HUES6 (cell line): ENCODE data around the gene C14orf39.
"Not testable (repeated sequence)": the region's sequence is repeated elsewhere in the genome, so short reads cannot be mapped to it uniquely, and the experiment has no call there.

Experiments
- H3K27ac ChIP-seq: 2 replicates; pipeline ENCODE4 v1.7.0; 2013; ENCODE audit warnings: low read depth, mild to moderate bottlenecking, low read length, inconsistent platforms
- H3K27me3 ChIP-seq: 2 replicates; pipeline ENCODE4 v1.6.1; 2013; ENCODE audit warnings: low read length; ENCODE audit not compliant: control insufficient read depth, insufficient read depth
- H3K36me3 ChIP-seq: 2 replicates; pipeline ENCODE4 v1.6.1; 2013; ENCODE audit warnings: low read length; ENCODE audit not compliant: control insufficient read depth, insufficient read depth
- H3K4me1 ChIP-seq: 2 replicates; pipeline ENCODE4 v1.6.1; 2013; ENCODE audit warnings: low read length; ENCODE audit not compliant: control insufficient read depth, insufficient read depth
- H3K4me3 ChIP-seq: 2 replicates; pipeline ENCODE4 v1.5.1; 2013; ENCODE audit warnings: low read depth, low read length
- H3K9ac ChIP-seq: one replicate; pipeline ENCODE4 v1.6.1; 2013; ENCODE audit warnings: mild to moderate bottlenecking, low read length
- H3K9me3 ChIP-seq: 2 replicates; pipeline ENCODE4 v1.6.1; 2013; ENCODE audit warnings: low read depth, low read length; ENCODE audit not compliant: control insufficient read depth, insufficient read depth

C14orf39 gene

DNA sequence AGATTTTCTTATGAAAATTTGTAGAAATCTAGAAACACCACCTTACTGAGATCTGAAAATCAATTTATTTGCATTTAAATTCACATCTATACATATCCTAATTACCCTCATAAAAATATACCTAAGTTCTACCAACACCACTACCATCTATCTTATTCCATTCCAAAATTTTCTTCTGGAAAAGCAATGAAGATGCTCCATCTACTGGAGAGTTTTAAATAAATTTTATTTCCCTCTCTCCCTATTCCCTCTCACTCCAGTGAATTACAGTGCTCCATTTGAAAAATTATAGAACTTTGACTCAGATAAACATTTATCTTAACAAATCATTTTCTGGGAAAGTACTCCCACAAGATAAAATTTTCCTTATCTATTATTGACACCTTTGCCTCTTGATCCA lies 2.3 kb upstream of the C14orf39 start:
- Histone ChIP-seq H3K27me3 (peaks cover 59% of the 10 kb centered on the region), H3K36me3 (no peaks in the 10 kb centered on the region), H3K27ac (no peak overlapping the region), H3K4me1 (no peaks in the 10 kb centered on the region), H3K4me3 (no peak overlapping the region), H3K9ac (no peak overlapping the region), H3K9me3 (no peaks in the 10 kb centered on the region)

DNA sequence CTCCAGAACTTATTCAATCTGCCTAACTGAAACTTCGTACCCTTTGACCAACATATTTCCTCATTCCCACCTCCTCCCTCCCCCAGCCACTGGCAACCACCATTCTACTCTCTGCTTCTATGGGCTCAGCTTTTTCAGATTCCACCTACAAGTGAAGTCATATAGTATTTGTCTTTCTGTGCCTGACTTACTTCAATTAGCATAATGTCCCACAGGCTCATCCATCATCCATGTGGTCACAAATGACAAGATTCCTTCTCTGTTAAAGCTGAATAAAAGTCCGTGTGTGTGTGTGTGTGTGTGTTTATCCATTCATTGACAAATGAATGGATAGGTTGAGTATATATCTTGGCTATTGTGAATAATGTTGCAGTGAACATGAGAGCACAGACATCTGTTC lies 1.3 kb upstream of the C14orf39 start:
- no peak overlapping the region for H3K27ac ChIP-seq
- no peak overlapping the region for H3K4me3 ChIP-seq
- peaks cover 59% of the 10 kb centered on the region for H3K27me3 ChIP-seq
- no peaks in the 10 kb centered on the region for H3K36me3 ChIP-seq
- no peaks in the 10 kb centered on the region for H3K4me1 ChIP-seq
- no peaks in the 10 kb centered on the region for H3K9me3 ChIP-seq
- no peak overlapping the region for H3K9ac ChIP-seq

DNA sequence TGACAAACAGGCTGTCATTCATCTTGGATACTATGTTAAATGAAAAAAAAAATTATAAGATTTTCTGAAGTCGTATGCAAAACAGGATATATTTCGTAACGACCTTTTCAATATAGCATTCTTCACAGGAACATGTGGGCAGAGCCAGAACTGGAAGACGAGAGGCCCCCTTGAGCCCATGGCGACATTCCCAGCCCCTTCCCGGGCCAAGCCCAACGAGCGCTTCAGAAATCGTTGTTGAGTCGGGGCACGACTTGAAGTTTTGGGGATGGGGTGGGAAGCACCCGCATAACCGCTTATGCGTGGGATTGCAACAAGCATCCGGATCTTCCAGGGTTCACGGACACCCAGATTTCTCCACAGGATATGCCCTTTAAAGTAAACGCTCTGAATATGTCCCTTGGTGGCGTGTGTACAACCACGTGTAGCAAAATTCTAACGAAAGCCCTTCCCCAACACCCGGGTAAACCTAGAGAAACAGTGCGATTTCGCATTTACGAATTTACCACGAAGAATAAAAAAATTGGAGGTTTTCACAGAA lies 736 bp downstream of the C14orf39 start:
- Histone ChIP-seq H3K4me3 (peak overlapping the region; percentile 88), H3K27me3 (peaks cover 53% of the 10 kb centered on the region), H3K4me1 (no peaks in the 10 kb centered on the region), H3K9me3 (peaks cover 5% of the 10 kb centered on the region; the same call in 1 of the 2 replicates), H3K36me3 (no peaks in the 10 kb centered on the region), H3K27ac (no peak overlapping the region), H3K9ac (peak overlapping the region; percentile 66)

GRCh38 chr14:60482743-60483142 lies 3.1 kb downstream of the C14orf39 start:
- peaks cover 33% of the 10 kb centered on the region for H3K27me3 ChIP-seq
- H3K9ac ChIP-seq = no peak overlapping the region
- no peaks in the 10 kb centered on the region for H3K36me3 ChIP-seq
- no peak overlapping the region for H3K4me3 ChIP-seq
- H3K9me3 ChIP-seq = peaks cover 5% of the 10 kb centered on the region; the same call in 1 of the 2 replicates
- no peaks in the 10 kb centered on the region for H3K4me1 ChIP-seq
- no peak overlapping the region for H3K27ac ChIP-seq

DNA sequence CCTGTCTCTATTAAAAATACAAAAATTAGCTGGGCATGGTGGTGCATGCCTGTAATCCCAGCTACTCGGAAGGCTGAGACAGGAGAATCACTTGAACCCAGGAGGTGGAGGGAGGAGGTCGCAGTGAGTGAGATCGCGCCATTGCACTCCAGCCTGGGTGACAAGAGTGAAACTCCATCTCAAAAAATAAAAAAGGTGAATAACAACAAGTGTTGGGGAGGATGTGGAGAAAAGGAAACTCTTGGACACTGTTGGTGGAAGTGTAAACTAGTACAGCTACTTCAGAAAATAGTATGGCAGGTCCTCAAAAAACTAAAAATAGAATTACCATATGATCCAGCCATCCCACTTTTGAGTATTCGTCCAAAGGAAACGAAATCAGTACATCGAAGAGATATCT lies 5.6 kb downstream of the C14orf39 start:
- H3K27ac ChIP-seq, H3K9me3 ChIP-seq, H3K36me3 ChIP-seq, H3K4me1 ChIP-seq, H3K27me3 ChIP-seq, H3K9ac ChIP-seq, H3K4me3 ChIP-seq: not testable (repeated sequence)

DNA sequence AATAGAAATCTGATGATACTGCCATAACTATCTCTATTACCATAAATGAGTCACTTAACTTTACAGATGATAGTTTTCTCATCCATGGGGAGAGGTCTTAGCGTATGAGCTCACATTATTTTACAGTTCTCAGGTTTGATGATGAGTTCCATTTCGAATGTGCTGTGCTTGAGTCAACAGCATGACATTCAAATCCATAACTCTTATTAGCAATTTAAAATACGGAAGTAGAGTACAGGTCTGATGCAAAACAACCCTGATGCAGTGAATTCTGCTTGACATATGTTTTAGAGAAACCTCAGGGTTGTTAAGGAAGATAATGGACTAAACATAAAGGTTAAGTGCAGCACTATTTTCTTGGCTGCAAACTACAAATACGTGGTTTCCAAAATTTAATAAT lies 30.0 kb downstream of the C14orf39 start:
- no peaks in the 10 kb centered on the region for H3K4me1 ChIP-seq
- no peak overlapping the region for H3K27ac ChIP-seq
- H3K9ac ChIP-seq = no peak overlapping the region
- H3K36me3 ChIP-seq = no peaks in the 10 kb centered on the region
- H3K27me3 ChIP-seq = no peaks in the 10 kb centered on the region
- no peak overlapping the region for H3K4me3 ChIP-seq
- H3K9me3 ChIP-seq = no peaks in the 10 kb centered on the region

GRCh38 chr14:60430276-60430675 lies 55.6 kb downstream of the C14orf39 start:
- no peak overlapping the region for H3K9ac ChIP-seq
- H3K4me1 ChIP-seq = no peaks in the 10 kb centered on the region
- H3K9me3 ChIP-seq = peaks cover 15% of the 10 kb centered on the region
- H3K27ac ChIP-seq = no peak overlapping the region
- H3K4me3 ChIP-seq = no peak overlapping the region
- H3K27me3 ChIP-seq = no peaks in the 10 kb centered on the region
- H3K36me3 ChIP-seq = no peaks in the 10 kb centered on the region

- no peaks in the 10 kb centered on the region for H3K27me3 ChIP-seq
- no peak overlapping the region for H3K4me3 ChIP-seq
- no peak overlapping the region for H3K9ac ChIP-seq
- H3K36me3 ChIP-seq = no peaks in the 10 kb centered on the region
- no peaks in the 10 kb centered on the region for H3K9me3 ChIP-seq
- no peak overlapping the region for H3K27ac ChIP-seq
- no peaks in the 10 kb centered on the region; the same call in 1 of the 2 replicates for H3K4me1 ChIP-seq
Observed at GRCh38 chr14:60420050-60420449, 65.8 kb downstream of the C14orf39 start.

DNA sequence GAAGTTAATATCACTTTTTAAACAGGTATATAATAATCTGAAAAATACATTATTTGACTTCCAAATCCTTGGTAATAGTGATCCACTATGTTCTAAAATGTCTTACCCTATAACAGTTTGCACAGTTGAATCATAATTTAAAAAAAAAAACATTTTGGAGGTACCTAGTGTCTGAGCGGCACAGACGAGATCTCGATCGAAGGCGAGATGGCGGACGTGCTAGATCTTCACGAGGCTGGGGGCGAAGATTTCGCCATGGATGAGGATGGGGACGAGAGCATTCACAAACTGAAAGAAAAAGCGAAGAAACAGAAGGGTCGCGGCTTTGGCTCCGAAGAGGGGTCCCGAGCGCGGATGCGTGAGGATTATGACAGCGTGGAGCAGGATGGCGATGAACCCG lies 88.3 kb downstream of the C14orf39 start:
- not testable (repeated sequence) for H3K36me3 ChIP-seq, H3K9ac ChIP-seq, H3K4me3 ChIP-seq, H3K27ac ChIP-seq, H3K9me3 ChIP-seq, H3K27me3 ChIP-seq, H3K4me1 ChIP-seq

- Histone ChIP-seq H3K36me3 (no peaks in the 10 kb centered on the region), H3K9me3 (no peaks in the 10 kb centered on the region), H3K27ac (no peak overlapping the region), H3K27me3 (no peaks in the 10 kb centered on the region), H3K4me3 (no peak overlapping the region), H3K9ac (no peak overlapping the region), H3K4me1 (no peaks in the 10 kb centered on the region)
Observed at GRCh38 chr14:60396718-60397343, 89.0 kb downstream of the C14orf39 start.
